Measurements from ENCODE around the gene SLC9C2. TPM values are rescaled to one million over a fixed set of nuclear protein-coding genes. Genes with fewer than 3 reads are reported as not detected.
"Not testable (repeated sequence)": the region's sequence is repeated elsewhere in the genome, so short reads cannot be mapped to it uniquely, and the experiment has no call there.

The SLC9C2 gene
- total RNA-seq, 1 experiment from 2014 or later = not detected

DNA sequence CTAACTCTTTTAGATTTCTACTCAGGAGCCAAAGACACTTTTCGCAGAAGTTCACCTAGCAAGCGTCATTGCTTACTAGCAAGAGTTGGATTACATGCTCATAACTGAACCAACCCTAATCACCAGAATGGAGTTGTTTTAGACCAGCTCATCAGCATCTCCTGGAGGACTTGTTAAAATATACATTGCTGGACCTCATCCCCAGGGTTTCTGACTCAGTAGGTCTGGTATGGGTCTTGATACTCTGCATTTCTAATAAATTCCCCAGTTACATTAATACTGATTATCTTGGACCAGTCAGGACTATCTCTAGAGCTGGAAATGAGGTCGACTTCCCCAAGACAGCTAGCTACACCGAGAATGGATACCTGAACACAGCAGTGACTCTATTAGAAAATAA is 135.4 kb downstream of the SLC9C2 start:
- no peak overlapping the region for H4K8ac ChIP-seq (replicated peaks; ENCODE audit: insufficient read length, low read depth, low read length)
- H3K79me2 ChIP-seq (ENCODE audit: insufficient read depth, low read length) = no peaks in the 10 kb centered on the region; the same call in 1 of the 2 replicates
- no peak overlapping the region for H2BK15ac ChIP-seq (ENCODE audit: low read depth, low read length)
- no peak overlapping the region for H3K23ac ChIP-seq (ENCODE audit: insufficient read length, low read depth, low read length)
- no peak overlapping the region for H3K4me2 ChIP-seq (ENCODE audit: insufficient read depth, insufficient read length, low read length)
- H4K91ac ChIP-seq (ENCODE audit: insufficient read length, low read depth, low read length) = no peak overlapping the region
- no peaks in the 10 kb centered on the region for H3K23me2 ChIP-seq (ENCODE audit: insufficient read length, low read depth, low read length, poor library complexity, severe bottlenecking)
- H3K4me1 ChIP-seq (ENCODE audit: insufficient read depth, low read length) = no peaks in the 10 kb centered on the region
- H2BK12ac ChIP-seq (ENCODE audit: insufficient read length, low read depth, low read length) = no peak overlapping the region
- no peak overlapping the region for H3K4ac ChIP-seq (ENCODE audit: low read depth, low read length)
- no peak overlapping the region for H2BK120ac ChIP-seq (ENCODE audit: low read depth, low read length, poor library complexity, severe bottlenecking)
- H4K5ac ChIP-seq (ENCODE audit: insufficient read length, low read depth, low read length) = no peak overlapping the region
- WGBS (ENCODE audit: extremely low coverage, insufficient read length, low lambda C conversion rate) = no CpG with 5 or more reads among the region's 4 CpGs
- DNase-seq = no peak
- H3T11ph ChIP-seq (ENCODE audit: low read length) = no peak overlapping the region
- H3K79me1 ChIP-seq (ENCODE audit: insufficient read depth, low read depth, low read length, poor library complexity, severe bottlenecking) = no peaks in the 10 kb centered on the region
- H3K56ac ChIP-seq (ENCODE audit: insufficient read length, low read depth, low read length) = no peak overlapping the region
- H2AK5ac ChIP-seq (ENCODE audit: insufficient read length, low read length) = no peak overlapping the region
- H3K27me3 ChIP-seq (ENCODE audit: insufficient read depth, low read length) = no peaks in the 10 kb centered on the region
- H3K14ac ChIP-seq (ENCODE audit: insufficient read depth, low read length) = no peak overlapping the region
- no peak overlapping the region for H3K9ac ChIP-seq (ENCODE audit: extremely low read depth, insufficient read length, low read length)
- Mint-ChIP-seq H3K27ac (no peak overlapping the region), H3K4me3 (no peak overlapping the region), H3K27me3 (ENCODE audit: low read depth) (no peaks in the 10 kb centered on the region), H3K9me3 (peaks cover 57 to 70% of the 10 kb centered on the region in 2 experiments), H3K4me1 (no peaks in the 10 kb centered on the region), H3K36me3 (ENCODE audit: insufficient read depth in 1 of 3, low read depth in 3 of 3) (peaks cover 57 to 85% (median 77%) of the 10 kb centered on the region in 3 experiments)
- no peak overlapping the region for H3K18ac ChIP-seq (ENCODE audit: insufficient read length, low read depth, low read length)
- peaks cover 8% of the 10 kb centered on the region for H3K9me3 ChIP-seq (ENCODE audit: control insufficient read depth, low read depth, low read length)
- TF ChIP-seq, protein P1, sequence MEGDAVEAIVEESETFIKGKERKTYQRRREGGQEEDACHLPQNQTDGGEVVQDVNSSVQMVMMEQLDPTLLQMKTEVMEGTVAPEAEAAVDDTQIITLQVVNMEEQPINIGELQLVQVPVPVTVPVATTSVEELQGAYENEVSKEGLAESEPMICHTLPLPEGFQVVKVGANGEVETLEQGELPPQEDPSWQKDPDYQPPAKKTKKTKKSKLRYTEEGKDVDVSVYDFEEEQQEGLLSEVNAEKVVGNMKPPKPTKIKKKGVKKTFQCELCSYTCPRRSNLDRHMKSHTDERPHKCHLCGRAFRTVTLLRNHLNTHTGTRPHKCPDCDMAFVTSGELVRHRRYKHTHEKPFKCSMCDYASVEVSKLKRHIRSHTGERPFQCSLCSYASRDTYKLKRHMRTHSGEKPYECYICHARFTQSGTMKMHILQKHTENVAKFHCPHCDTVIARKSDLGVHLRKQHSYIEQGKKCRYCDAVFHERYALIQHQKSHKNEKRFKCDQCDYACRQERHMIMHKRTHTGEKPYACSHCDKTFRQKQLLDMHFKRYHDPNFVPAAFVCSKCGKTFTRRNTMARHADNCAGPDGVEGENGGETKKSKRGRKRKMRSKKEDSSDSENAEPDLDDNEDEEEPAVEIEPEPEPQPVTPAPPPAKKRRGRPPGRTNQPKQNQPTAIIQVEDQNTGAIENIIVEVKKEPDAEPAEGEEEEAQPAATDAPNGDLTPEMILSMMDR (conservative IDR thresholded peaks at IDR 0.05) = no peak
- H2AFZ ChIP-seq (ENCODE audit: low read length) = no peak overlapping the region
- no peak overlapping the region for H2BK5ac ChIP-seq (ENCODE audit: insufficient read length, low read length)
- no peak overlapping the region for H3K27ac ChIP-seq (ENCODE audit: insufficient read length, low read depth, low read length)
- no peaks in the 10 kb centered on the region for H4K20me1 ChIP-seq (ENCODE audit: control insufficient read depth, insufficient read depth, insufficient read length)
- no peak overlapping the region for H2BK20ac ChIP-seq (ENCODE audit: low read depth, low read length, poor library complexity, severe bottlenecking)

DNA sequence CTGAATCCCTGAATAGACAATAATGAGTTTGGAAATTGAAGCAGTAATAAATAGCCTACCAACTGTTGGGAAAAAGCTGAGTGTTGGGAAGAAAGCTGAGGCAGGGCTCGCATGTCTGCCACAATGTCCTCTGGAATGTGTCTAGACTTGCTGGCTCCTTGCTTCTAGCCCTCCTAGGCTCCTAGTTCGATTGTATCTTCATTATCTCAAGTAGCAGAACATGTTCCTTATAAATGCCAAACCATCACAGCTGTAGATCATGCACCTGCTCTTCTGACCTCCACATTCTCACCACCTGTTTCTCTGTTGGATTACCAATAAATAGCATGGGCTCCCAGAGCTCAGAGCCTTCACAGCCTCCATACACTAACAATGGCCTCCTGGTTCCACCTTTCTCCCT is 138.7 kb downstream of the SLC9C2 start:
- H3K23ac ChIP-seq (ENCODE audit: insufficient read length, low read depth, low read length); H3K4me1 ChIP-seq (ENCODE audit: insufficient read depth, low read length); H2AK5ac ChIP-seq (ENCODE audit: insufficient read length, low read length); H3K27me3 ChIP-seq (ENCODE audit: insufficient read depth, low read length); H3K4me3 Mint-ChIP-seq; H2BK5ac ChIP-seq (ENCODE audit: insufficient read length, low read length); H2AFZ ChIP-seq (ENCODE audit: low read length); H3K79me2 ChIP-seq (ENCODE audit: insufficient read depth, low read length); H3K14ac ChIP-seq (ENCODE audit: insufficient read depth, low read length); H3K56ac ChIP-seq (ENCODE audit: insufficient read length, low read depth, low read length); H2BK12ac ChIP-seq (ENCODE audit: insufficient read length, low read depth, low read length); H3K9me3 ChIP-seq (ENCODE audit: control insufficient read depth, low read depth, low read length); H3K9ac ChIP-seq (ENCODE audit: extremely low read depth, insufficient read length, low read length); H3K4me2 ChIP-seq (ENCODE audit: insufficient read depth, insufficient read length, low read length); DNase-seq; H3K23me2 ChIP-seq (ENCODE audit: insufficient read length, low read depth, low read length, poor library complexity, severe bottlenecking); H3K27me3 Mint-ChIP-seq (ENCODE audit: low read depth); H3K4me1 Mint-ChIP-seq; H4K91ac ChIP-seq (ENCODE audit: insufficient read length, low read depth, low read length); H3K79me1 ChIP-seq (ENCODE audit: insufficient read depth, low read depth, low read length, poor library complexity, severe bottlenecking); H4K20me1 ChIP-seq (ENCODE audit: control insufficient read depth, insufficient read depth, insufficient read length); H2BK15ac ChIP-seq (ENCODE audit: low read depth, low read length); H2BK20ac ChIP-seq (ENCODE audit: low read depth, low read length, poor library complexity, severe bottlenecking); H4K5ac ChIP-seq (ENCODE audit: insufficient read length, low read depth, low read length); H4K8ac ChIP-seq (replicated peaks; ENCODE audit: insufficient read length, low read depth, low read length); H2BK120ac ChIP-seq (ENCODE audit: low read depth, low read length, poor library complexity, severe bottlenecking); H3T11ph ChIP-seq (ENCODE audit: low read length); H3K27ac ChIP-seq (ENCODE audit: insufficient read length, low read depth, low read length); H3K4ac ChIP-seq (ENCODE audit: low read depth, low read length); H3K27ac Mint-ChIP-seq; H3K18ac ChIP-seq (ENCODE audit: insufficient read length, low read depth, low read length): not testable (repeated sequence)
- peaks cover 28 to 43% of the 10 kb centered on the region in 2 experiments; a peak in 4 of 5 replicates for H3K9me3 Mint-ChIP-seq
- no CpG with 5 or more reads among the region's 2 CpGs for WGBS (ENCODE audit: extremely low coverage, insufficient read length, low lambda C conversion rate)
- H3K36me3 Mint-ChIP-seq (ENCODE audit: insufficient read depth in 1 of 3, low read depth in 3 of 3) = peaks cover 47 to 75% (median 74%) of the 10 kb centered on the region in 3 experiments
